GM18517 (cell line): ENCODE measurements around the gene ARHGAP44.

Experiments used
- ATAC-seq: cut with Tn5 transposase; IDR thresholded peaks from one replicate; pipeline ENCODE4 v1.9.1; 2021; ENCODE audit warnings: mild to moderate bottlenecking, moderate library complexity; ENCODE audit not compliant: unreplicated experiment

Gene ARHGAP44

DNA sequence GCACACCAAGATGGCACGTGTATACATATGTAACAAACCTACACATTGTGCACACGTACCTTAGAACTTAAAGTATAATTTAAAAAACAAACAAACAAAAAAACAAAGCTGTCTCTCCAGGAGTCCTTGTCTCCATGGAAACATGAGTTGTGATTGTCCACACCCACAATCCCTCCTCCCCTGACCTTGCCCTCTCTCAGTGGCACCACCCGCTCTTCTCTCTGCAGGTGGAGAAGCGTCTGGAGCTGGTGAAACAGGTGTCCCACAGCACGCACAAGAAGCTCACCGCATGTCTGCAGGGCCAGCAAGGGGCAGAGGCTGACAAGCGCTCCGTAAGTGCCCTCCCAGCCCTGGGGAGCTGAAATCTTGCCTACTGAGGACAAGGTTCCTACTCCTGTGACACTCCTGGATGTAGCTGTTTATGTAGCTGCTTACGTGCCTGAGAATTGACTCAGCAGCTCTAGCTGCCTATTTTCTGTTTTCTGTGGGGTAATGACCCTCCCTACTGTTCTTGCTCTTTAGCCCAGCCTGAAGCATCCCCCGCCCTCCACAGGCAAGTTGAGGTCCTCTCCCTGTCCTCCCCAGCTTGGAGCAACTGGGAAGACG lies 107.0 kb downstream of the ARHGAP44 start:
- no peak for ATAC-seq

DNA sequence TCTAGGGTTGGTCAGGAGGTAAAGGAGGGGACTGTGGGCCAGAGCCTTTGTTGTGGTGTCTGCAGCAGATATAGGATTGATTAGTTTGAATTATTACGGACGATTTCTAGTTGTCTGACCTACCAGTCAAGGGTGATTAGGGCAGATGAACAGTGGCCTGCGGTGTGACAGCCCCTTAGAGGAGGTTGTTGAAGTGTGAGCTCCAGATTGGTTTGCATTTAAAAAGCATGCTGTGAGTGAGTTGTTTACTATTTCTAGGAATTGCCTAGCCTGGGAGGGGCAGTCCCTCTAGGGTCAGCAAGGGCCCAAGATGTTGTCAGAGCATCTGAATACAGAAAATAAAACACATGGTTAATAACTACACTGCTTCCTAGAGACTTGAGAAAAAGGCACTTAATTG lies 108.8 kb downstream of the ARHGAP44 start:
- ATAC-seq, result no peak

DNA sequence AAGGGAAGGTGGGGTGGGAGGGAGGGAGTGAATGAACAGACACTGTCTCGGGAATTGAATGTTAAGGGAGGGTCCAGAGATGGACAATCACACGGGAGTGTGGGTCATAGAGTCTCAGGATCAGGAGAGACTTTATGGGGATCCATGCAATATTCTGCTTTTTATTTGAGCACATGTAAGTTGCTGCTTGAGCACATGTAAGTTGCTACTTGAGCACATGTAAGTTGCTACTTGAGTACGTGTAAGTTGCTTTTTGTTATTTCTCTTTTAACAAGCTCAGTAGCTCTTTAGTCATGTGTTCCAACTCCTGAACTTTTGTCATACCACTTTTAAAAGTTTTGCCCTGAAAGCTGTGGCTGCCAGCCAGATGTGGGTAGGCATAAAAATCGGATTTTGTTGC lies 110.3 kb downstream of the ARHGAP44 start:
- no peak for ATAC-seq

DNA sequence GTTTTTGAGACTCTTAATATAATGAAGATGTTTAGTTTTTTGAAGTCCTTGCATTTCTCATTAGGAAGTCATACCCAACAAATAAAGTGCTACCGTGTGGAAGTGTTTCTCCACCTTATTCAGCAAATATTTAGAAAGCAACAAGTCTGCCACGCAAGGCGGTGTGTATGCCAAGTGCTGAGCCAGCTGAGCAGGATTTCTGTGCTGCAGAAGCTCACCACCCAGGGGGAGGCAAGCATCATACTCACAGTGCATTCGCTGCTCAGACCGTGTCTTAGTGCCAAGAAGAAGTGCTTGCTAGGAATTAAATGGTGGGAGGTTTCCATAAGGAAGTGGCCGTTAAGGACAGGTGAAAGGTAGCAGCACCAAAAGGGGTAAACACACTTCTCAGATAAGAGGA lies 111.2 kb downstream of the ARHGAP44 start:
- ATAC-seq, result no peak

DNA sequence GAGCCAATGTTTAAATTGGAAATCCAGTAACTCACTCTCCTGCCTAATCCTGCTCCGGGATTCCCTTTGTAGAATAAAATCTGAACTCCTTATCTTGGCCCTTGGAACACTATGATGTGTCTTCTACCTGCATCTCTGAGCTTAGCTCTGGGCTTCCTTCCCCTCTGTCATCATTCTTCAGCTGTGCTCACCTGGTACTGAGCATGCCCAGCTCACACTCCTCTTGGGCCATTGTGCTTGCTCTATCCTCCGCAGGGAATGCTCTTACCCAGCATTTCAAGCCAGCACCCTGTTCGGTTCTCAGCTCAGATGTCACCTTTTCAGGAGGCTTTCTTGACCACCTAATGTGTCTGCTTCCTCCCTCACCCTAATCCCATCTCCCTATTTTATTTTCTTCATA lies 112.7 kb downstream of the ARHGAP44 start:
- ATAC-seq, result no peak

DNA sequence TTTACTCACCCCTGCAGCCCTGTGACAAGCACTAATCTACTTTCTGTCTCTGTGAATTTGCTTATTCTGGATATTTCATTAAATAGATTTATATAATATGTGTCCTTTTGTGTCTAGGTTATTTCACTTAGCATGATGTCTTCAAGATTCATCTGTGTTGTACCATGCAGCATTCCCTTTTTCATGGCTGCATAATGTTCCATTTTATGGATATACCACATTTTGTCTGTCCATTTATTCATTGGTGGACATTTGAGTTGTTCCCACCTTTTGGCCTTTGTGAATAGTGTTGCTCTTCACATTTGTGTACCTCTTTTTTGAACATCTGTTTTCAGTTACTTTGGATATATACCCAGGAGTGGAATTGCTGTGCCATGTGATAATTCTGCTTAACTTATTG lies 118.2 kb downstream of the ARHGAP44 start:
- no peak for ATAC-seq

DNA sequence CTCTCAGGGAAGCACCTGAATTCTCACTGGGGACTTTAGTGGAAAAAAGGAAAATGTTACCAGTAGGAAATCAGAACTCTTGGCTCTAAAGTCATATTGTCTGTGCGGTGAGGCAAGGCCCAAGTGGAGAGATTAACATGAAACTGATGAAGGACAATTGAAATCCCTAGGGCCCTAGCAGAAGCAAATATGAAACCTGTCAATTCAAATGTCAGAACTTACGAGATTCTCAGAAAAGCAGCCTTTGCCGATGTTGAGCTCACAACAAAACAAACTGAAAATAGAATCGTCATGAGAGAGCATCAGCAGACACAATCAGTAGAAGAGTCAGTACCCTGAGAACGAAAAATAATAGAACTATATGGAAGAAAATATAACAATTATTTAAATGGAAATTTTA lies 119.7 kb downstream of the ARHGAP44 start:
- no peak for ATAC-seq

DNA sequence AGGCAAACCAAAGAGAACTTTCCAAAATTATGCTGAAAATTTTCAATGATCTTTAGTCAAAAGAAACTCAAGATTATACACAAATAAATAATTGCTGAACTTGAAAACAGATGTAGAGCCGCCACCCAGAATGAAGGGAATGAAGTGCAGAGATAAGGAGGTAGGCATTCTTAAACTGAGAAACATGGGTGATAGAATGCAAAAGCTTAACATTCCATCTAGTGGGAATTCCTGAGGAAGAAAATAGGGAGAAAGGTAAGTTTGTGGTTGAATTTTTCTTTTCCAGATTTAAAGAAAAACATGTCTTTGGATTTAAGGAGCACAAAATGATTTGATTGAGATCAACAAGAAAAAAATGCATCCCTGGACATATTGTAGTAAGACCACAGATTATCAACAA lies 120.2 kb downstream of the ARHGAP44 start:
- no peak for ATAC-seq

DNA sequence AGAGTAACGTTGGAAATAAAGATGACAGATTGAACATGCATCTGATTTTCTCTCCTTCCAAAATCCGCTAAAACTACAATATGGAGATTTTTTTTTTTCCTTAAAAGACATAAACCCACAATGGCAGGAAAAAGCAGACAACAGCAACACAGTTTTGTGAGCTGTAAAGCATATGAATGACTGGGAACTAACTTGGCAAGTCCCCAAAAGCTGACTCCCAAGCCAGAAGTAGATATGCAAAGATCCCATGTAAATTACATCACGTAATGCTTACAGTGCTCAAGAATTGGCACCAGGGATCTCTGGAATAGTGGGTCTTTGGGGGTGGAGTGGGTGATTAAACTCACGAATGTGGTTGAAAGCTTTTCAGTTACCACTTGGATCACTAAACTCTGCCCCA lies 121.9 kb downstream of the ARHGAP44 start:
- no peak for ATAC-seq

DNA sequence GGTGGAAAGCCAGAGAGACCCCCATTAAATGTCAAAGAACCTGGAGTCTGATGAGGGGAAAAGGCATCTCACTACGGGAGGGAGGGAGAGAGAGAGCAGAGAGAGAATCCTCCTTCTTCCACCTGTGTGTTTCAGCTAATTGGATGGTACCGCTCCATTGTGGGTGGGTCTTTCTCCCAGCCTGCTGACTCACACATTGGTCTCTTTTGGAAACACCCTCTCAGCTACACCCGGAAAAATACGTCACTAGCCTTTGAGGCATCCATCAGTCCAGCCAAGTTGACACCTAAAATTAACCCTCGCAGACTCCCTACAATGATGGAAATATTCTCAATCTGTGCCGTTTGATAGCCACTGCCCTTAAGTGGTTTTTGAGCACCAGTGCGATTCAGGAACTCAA lies 128.1 kb downstream of the ARHGAP44 start:
- no peak for ATAC-seq

DNA sequence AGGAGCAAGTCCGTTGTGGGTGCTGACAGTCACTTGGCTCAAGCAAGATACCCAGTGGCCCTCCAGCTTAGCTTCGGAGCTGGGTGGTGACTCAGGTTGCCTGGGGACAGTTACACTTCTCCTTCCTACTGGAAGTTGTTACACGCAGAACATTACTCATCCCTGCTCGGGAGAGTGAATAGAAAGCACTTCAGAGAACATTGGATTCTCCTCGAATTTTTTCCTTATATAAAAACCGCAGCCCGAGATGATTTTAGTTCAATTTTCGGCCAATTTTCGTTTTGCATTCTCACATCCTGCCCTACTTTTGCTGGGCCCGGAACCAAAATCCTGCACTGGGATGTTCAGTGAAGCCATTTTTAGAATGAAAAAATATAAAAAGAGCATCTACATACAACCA lies 128.8 kb downstream of the ARHGAP44 start:
- no peak for ATAC-seq

DNA sequence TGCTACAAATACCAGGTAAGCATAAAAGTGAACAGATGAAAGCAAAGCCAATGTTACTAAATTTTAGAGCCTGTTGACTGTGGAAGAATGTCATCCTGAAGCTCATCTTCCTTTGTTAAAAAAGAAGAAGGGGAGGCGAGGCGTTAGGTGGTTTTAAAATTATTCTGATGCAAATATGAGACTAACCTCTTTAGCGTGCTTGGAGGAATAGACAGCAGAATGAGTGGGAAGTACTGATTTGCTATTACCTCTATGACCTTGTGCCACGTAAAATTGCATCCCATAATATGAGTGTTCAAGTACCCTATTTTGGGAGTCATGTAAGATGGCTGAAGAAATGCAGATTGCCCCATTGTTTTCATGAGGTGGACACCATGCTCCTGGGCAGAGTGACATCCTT lies 132.8 kb downstream of the ARHGAP44 start:
- no peak for ATAC-seq

DNA sequence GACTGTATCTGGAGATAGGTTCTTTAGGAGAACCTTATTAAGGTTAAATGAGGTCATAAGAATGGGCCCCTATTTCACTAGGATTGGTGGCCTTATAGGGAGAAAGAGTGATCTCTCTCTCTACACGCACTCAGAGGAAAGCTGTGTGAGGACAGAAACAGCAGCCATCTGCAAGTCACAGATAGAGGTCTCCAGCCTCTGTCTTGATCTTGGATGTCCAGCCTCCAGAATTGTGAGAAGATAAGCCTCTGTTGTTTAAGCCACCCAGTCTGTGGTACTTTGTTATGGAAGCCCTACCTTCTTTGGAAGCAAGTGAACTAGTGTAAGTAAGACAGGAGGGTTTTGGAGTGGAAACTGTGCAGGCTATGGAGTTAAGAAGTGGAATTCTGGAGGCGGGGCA lies 135.3 kb downstream of the ARHGAP44 start:
- no peak for ATAC-seq

DNA sequence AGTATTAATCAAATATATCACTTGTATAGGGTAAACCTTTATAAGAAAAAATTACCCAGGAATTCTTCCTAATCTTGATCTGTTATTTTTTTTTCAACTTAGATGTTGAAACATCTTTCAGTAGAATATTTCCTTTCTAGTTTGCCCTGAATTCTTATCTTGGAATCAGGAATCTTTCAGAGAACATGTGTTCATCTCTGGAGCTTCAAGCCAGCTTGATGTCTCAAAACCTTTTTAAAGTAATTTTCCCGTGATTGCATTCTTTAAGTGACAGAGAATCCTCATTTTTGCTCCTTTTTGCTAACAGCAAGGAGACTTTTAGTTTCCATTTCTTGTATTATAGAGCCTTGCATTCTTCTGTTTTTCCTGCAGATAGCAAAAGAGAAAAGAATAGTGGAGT lies 137.7 kb downstream of the ARHGAP44 start:
- ATAC-seq, result no peak

DNA sequence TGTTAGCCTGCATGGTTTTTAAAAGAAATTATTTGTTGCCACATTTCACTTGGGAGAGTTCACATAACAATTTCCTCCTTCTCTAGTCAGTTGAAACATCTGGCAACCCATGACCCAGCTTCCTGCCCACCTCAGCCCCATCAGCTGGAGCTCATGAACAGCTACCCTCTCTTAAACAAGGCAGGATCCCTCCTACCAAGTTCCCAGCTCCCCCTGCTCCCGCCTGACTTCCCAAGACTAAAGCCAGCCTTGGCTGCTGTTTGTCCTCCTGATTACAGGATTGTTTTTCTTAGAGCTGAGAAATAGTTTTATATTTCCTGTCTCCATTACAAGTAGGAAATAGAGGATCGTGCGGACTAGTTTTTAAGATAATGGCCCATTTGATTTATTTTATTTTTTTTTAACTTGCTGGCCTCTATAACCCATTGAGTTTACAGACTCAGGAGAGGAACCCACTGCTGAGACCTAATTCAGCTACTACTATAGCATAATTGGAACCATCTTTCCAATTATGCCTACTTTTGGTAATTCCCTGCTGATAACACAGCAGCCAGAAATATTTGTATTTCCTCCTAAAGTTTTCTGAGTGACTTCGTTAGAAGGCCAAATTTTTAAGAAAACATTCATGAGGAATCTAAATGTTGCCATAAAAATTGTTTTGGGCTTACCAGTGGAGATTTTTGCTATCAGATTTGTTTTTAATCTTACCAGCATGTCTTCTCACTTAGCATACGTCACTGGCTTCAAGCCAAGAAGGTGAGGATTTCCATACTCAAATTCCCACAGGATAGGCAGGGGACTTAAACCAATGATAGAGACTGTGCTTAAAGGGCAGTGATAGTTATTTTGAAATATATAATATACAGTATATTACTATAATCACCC lies 138.5 kb downstream of the ARHGAP44 start:
- no peak for ATAC-seq

DNA sequence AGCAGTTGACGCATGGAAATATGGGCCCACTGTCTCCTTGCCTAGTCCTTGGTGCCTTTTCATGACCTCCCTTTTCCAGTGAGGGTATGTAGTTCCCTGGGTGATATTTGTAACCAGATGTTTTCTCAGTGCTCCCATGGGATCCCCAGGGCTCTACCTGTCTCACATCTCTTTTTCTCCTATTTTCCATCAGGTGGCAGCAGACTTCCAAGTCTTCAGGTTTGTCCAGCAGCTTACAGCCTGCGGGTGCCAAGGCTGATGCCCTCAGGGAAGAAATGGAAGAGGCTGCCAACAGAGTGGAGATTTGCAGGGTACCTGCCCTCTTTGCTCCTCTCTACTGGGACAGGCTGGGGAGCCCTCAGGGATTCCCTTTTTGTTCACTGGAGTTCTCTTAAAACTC lies 139.4 kb downstream of the ARHGAP44 start:
- no peak for ATAC-seq

DNA sequence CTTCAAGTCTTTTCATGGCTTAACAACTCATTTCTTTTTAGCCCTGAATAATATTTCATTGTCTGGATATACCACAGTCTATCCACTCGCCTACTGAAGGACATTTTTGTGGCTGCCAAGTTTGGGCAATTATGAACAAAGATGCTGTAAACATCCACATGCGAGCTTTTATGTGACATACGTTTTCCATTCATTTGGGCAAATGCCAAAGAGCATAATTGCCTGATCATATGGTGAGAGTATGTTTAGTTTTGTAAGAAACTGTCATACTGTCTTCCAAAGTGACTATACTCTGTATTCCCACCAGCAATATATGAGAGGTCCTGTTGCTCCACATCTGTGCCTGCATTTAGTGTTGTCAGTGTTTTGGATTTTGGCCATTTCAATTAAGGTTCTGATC lies 147.2 kb downstream of the ARHGAP44 start:
- ATAC-seq, result no peak

DNA sequence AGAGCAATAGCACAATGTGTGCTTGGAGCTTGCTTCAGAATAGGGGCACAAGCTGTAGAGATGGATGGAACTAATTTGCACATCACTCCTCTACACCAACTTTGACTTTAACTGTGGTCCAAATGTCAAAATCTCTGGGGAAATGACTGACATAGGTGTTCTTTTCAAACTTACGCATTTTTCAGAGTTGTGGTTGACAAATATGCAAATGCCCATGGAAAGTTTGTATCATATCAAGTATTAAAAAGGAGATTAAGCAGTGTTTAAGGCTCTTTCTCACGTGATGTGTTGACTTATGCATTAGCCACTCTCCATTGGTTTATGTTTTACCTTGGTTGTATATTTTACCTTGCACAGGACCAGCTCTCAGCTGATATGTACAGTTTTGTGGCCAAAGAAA lies 151.4 kb downstream of the ARHGAP44 start:
- no peak for ATAC-seq

DNA sequence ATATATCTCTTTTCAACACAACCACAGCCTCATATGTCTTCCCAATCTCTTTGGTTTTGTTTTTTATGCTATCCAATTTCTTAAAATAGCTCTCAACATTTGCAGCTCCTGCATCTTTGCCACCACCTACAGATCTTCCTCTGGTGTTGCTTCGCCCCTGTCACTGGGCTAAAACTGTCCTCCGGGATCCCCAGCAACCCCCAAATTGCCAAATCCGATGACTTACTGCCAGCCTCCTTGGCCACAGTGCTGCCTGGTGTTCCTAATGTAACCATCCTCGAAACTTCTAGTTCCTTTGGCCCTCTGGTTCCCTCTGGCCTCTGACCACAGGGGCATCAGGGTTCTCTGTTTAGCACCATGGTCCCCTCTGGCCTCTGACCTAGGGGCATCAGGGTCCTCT lies 157.7 kb downstream of the ARHGAP44 start:
- ATAC-seq, result no peak

DNA sequence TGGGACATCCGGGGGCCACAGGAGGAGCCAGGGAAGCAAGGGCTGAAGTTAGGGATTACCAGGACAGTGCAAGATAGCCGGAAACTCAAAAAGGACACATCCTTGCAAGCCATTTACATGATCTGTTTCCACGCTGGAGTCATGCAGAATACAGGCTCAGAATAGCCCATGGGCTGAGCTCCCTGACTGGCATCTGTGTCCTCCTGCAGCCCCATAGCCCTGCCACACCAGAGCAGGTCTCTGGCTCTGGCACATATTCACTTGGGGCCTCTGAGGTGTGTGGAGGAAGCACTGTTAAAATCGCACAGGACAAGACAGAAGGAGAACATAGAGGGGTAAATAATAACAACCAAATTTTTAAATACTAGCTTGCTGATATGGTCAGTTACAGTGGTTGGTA lies 162.7 kb downstream of the ARHGAP44 start:
- no peak for ATAC-seq

DNA sequence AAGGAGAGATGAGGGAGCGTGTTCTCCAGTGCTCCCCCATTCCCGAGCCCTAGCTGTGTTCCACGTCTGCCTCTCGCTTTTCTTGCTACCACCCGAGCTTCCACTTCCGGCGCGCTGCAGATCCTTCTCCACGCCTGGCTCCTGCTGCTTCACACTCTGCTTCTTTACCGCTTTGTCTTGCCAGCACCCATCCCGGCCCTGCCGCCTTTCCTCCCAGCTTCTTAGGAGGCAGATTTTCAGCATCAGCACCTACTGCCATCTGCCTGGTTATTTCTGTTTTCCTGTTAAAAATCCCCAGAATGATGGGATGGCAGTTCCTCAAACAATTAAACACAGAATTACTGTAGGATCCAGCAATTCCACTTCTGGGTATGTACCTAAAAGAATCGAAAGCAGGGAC lies 163.9 kb downstream of the ARHGAP44 start:
- no peak for ATAC-seq

DNA sequence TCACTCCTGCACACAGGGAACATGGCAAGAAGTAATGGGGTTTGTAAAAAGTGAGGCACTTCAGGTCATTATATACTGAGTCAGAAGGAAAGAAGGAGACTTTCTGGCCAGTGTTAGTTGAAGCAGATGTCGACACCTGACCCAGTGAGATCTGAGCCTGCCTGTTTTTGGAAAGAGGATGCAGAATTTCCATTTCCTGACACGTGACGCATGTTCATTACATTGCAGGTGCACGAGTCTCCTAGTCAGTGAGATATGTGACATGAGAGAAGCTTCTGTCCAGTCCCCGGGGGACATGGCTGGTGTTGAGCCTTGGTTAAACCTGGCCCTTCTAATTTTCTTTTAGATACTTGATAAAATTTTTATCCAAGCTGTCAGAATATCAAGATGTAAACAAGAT lies 166.2 kb downstream of the ARHGAP44 start:
- ATAC-seq, result no peak

DNA sequence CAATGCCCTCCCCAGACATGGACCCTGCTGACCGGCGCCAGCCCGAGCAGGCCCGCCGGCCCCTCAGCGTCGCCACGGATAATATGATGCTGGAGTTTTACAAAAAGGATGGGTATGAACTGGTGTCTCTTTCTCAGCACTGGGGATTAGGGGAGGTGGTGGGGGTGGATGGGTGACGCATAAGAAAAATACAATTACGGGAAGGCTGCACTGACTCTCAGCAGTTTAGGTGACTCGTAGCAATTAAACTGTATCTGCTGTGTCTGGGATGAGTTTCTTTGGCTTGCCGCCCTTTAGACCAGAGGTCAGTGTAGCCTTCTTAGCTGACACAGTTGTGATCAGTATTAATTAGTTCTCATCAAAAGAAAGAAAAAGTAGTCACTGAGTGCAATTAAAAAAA lies 169.5 kb downstream of the ARHGAP44 start:
- ATAC-seq, result no peak
